Stimulated activated CD4-positive, alpha-beta T cell treated with anti-CD3 and anti-CD28 coated beads, Interleukin-12 subunit alpha, Interleukin-12 subunit beta, amount 100 ng/mL, for 24 hours (primary cell): Measurements from ENCODE around the gene GTPBP10.

Experiments
- DNase-seq, 2 experiments: peaks; one replicate each; pipeline ENCODE4 v3.0.0-alpha.2; 2020; ENCODE audit warnings: low read depth in 2 of 2

The GTPBP10 gene

GRCh38 chr7:90383422-90383821, 36.9 kb downstream of the GTPBP10 start:
- no peak for DNase-seq

- DNase-seq = no peak
These were observed 37.3 kb downstream of the GTPBP10 start for GRCh38 chr7:90383861-90384260.

- no peak for DNase-seq
These were observed 37.9 kb downstream of the GTPBP10 start for GRCh38 chr7:90384433-90384832.

GRCh38 chr7:90387470-90388240, 41.1 kb downstream of the GTPBP10 start:
- DNase-seq = no peak

GRCh38 chr7:90390926-90391325, 44.4 kb downstream of the GTPBP10 start:
- no peak for DNase-seq

- no peak for DNase-seq
These were observed 45.0 kb downstream of the GTPBP10 start for GRCh38 chr7:90391488-90391887.

GRCh38 chr7:90396420-90396819, 49.9 kb downstream of the GTPBP10 start:
- DNase-seq = no peak

- no peak for DNase-seq
These were observed 55.5 kb downstream of the GTPBP10 start for GRCh38 chr7:90401989-90402388.

- DNase-seq = no peak
These were observed 56.3 kb downstream of the GTPBP10 start for GRCh38 chr7:90402785-90403173.

GRCh38 chr7:90403174-90404113, 56.9 kb downstream of the GTPBP10 start, which contains the start of gene CLDN12:
Gene CLDN12 (plus strand): TSS chr7:90403461. CDS start chr7:90412677, 9,216 bp downstream.
- DNase-seq = peak; percentile 38 to 60

GRCh38 chr7:90404777-90405176, 58.3 kb downstream of the GTPBP10 start:
- no peak for DNase-seq

GRCh38 chr7:90407484-90407821, 60.9 kb downstream of the GTPBP10 start:
- DNase-seq = no peak

- DNase-seq = no peak
These were observed 61.6 kb downstream of the GTPBP10 start for GRCh38 chr7:90408142-90408541.

- no peak for DNase-seq
These were observed 63.2 kb downstream of the GTPBP10 start for GRCh38 chr7:90409667-90410066.

GRCh38 chr7:90411510-90411909, 65.0 kb downstream of the GTPBP10 start:
- DNase-seq = no peak

GRCh38 chr7:90412458-90413184, 66.1 kb downstream of the GTPBP10 start:
- no peak for DNase-seq

GRCh38 chr7:90413185-90413528, 66.6 kb downstream of the GTPBP10 start:
- DNase-seq = no peak

GRCh38 chr7:90421651-90422050, 75.1 kb downstream of the GTPBP10 start:
- DNase-seq = no peak

GRCh38 chr7:90424720-90425119, 78.2 kb downstream of the GTPBP10 start:
- DNase-seq = no peak

- DNase-seq = no peak
These were observed 78.9 kb downstream of the GTPBP10 start for GRCh38 chr7:90425376-90425775.

GRCh38 chr7:90430614-90431460, 84.3 kb downstream of the GTPBP10 start:
- no peak for DNase-seq
